GM23338 (cell line): Measurements from ENCODE around the gene GOLGB1. TPM values are rescaled to one million over a fixed set of nuclear protein-coding genes. Genes with fewer than 3 reads are reported as not detected.

ENCODE experiments used
- ATAC-seq: fragments of 200-7000 bp; cut with Tn5 transposase; 3 replicates; pipeline ENCODE4 v1.9.1; 2020
- DNase-seq: peaks from one replicate; pipeline ENCODE4 v3.0.0-alpha.2; 2015; ENCODE audit warnings: low spot score
- H2AFZ ChIP-seq: fragments of 200-600 bp; sonication (generic); 2 replicates; pipeline ENCODE4 v1.8.0; 2016; ENCODE audit warnings: antibody characterized with exemption, mild to moderate bottlenecking, moderate library complexity
- H3F3A ChIP-seq: fragments of 200-600 bp; sonication (generic); replicated peaks from 2 replicates; pipeline ENCODE4 v1.8.0; 2017; ENCODE audit warnings: antibody characterized with exemption, mixed run types, low read depth
- H3K27ac ChIP-seq: fragments of 200-600 bp; sonication (generic); 2 replicates; pipeline ENCODE4 v1.6.1; 2016; ENCODE audit warnings: low read depth
- H3K27me3 ChIP-seq: fragments of 200-600 bp; sonication (generic); 2 replicates; pipeline ENCODE4 v1.8.0; 2016; ENCODE audit warnings: mild to moderate bottlenecking, mixed run types, moderate library complexity; ENCODE audit not compliant: insufficient read depth
- H3K36me3 ChIP-seq: fragments of 200-600 bp; sonication (generic); 2 replicates; pipeline ENCODE4 v1.8.0; 2016; ENCODE audit warnings: mild to moderate bottlenecking; ENCODE audit not compliant: insufficient read depth
- H3K4me1 ChIP-seq: fragments of 200-600 bp; sonication (generic); 2 replicates; pipeline ENCODE4 v1.8.0; 2016; ENCODE audit warnings: mild to moderate bottlenecking, moderate library complexity; ENCODE audit not compliant: insufficient read depth
- H3K4me2 ChIP-seq: fragments of 200-600 bp; sonication (generic); 2 replicates; pipeline ENCODE4 v1.7.1; 2017; ENCODE audit warnings: mixed run types
- H3K4me3 ChIP-seq: fragments of 200-600 bp; sonication (generic); 2 replicates; pipeline ENCODE4 v1.6.1; 2016; ENCODE audit warnings: mixed run types
- H3K79me2 ChIP-seq: fragments of 200-600 bp; sonication (generic); replicated peaks from 2 replicates; pipeline ENCODE4 v1.8.0; 2017; ENCODE audit warnings: mild to moderate bottlenecking; ENCODE audit not compliant: insufficient read depth
- H3K9me2 ChIP-seq: fragments of 200-600 bp; sonication (generic); 2 replicates; pipeline ENCODE4 v1.8.0; 2017; ENCODE audit not compliant: insufficient read depth
- H4K20me1 ChIP-seq: fragments of 200-600 bp; sonication (generic); replicated peaks from 2 replicates; pipeline ENCODE4 v1.8.0; 2017; ENCODE audit warnings: mild to moderate bottlenecking; ENCODE audit not compliant: insufficient read depth
- H3K27ac Mint-ChIP-seq: 2 replicates; pipeline ENCODE4 v1.8.0; 2020; ENCODE audit warnings: inconsistent platforms, mild to moderate bottlenecking, moderate library complexity, mixed read lengths
- H3K27me3 Mint-ChIP-seq: 3 replicates; pipeline ENCODE4 v1.8.0; 2022; ENCODE audit warnings: low read depth, mild to moderate bottlenecking, moderate library complexity, mixed read lengths, inconsistent platforms; ENCODE audit not compliant: insufficient read depth, poor library complexity
- H3K36me3 Mint-ChIP-seq: 3 replicates; pipeline ENCODE4 v1.8.0; 2021; ENCODE audit warnings: low read depth, mild to moderate bottlenecking, inconsistent platforms, moderate library complexity, mixed read lengths
- H3K4me1 Mint-ChIP-seq: 3 replicates; pipeline ENCODE4 v1.8.0; 2020; ENCODE audit warnings: mild to moderate bottlenecking, inconsistent platforms, mixed read lengths
- H3K4me3 Mint-ChIP-seq: 3 replicates; pipeline ENCODE4 v1.8.0; 2021; ENCODE audit warnings: moderate library complexity, mild to moderate bottlenecking, inconsistent platforms, mixed read lengths
- H3K9me3 Mint-ChIP-seq: 3 replicates; pipeline ENCODE4 v1.8.0; 2020; ENCODE audit warnings: moderate library complexity, mild to moderate bottlenecking, inconsistent platforms, mixed read lengths
- CREB1 ChIP-seq: fragments of 250-450 bp; sonication (Bioruptor Pico); IDR thresholded peaks from 2 replicates; pipeline ENCODE4 v1.5.0; 2020; ENCODE audit warnings: low read depth, mild to moderate bottlenecking, moderate library complexity
- EZH2phosphoT487 ChIP-seq: fragments of 200-600 bp; sonication (generic); IDR thresholded peaks from one replicate; pipeline ENCODE4 v1.8.1; 2018; ENCODE audit warnings: antibody characterized with exemption; ENCODE audit not compliant: unreplicated experiment
- JUNB ChIP-seq: IDR thresholded peaks from one replicate; pipeline ENCODE4 v1.6.1; 2016; ENCODE audit warnings: antibody characterized with exemption; ENCODE audit not compliant: unreplicated experiment
- NANOG ChIP-seq: IDR thresholded peaks from 2 replicates; pipeline ENCODE4 v1.6.1; 2016; ENCODE audit warnings: antibody characterized with exemption, borderline replicate concordance
- POLR2AphosphoS5 ChIP-seq: IDR thresholded peaks from 2 replicates; pipeline ENCODE4 v1.6.1; 2016; ENCODE audit warnings: antibody characterized with exemption, low read depth
- STAT1 ChIP-seq: IDR thresholded peaks from one replicate; pipeline ENCODE4 v1.6.1; 2016; ENCODE audit warnings: antibody characterized with exemption; ENCODE audit not compliant: unreplicated experiment
- ZNF114 ChIP-seq: fragments of 250-450 bp; sonication (Bioruptor Pico); IDR thresholded peaks from 2 replicates; pipeline ENCODE4 v1.5.0; 2020; ENCODE audit warnings: mild to moderate bottlenecking, moderate library complexity
- ZNF331 ChIP-seq: fragments of 250-450 bp; sonication (Bioruptor Pico); IDR thresholded peaks from 2 replicates; pipeline ENCODE4 v1.5.0; 2020; ENCODE audit warnings: low read depth, mild to moderate bottlenecking, moderate library complexity
- polyA plus RNA-seq: library from polyadenylated mRNA; unstranded; fragments of >200 nt; fragmentation: Nextera tagmentation; extraction: Ambion mirVana; gene quantifications from 2 replicates; pipeline ENCODE4 v1.2.1, GENCODE V29; 2016
- total RNA-seq: library from RNA; depleted of rRNA; stranded (reverse); fragments of >200 nt; shearing (Covaris generic); gene quantifications from 2 replicates; pipeline ENCODE4 v1.2.3, GENCODE V29; 2014
- TF ChIP-seq, protein P1 (sequence below): IDR thresholded peaks from one replicate; pipeline ENCODE4 v1.6.1; 2018; ENCODE audit warnings: antibody characterized with exemption; ENCODE audit not compliant: unreplicated experiment
- TF ChIP-seq, protein P2 (sequence below): fragments of 250-450 bp; sonication (Bioruptor Pico); IDR thresholded peaks from 2 replicates; pipeline ENCODE4 v1.5.0; 2020; ENCODE audit warnings: mild to moderate bottlenecking, moderate library complexity

Gene GOLGB1
- total and polyA plus RNA-seq, 2 experiments from 2014 or later = 34.5 to 56.8 TPM

DNA sequence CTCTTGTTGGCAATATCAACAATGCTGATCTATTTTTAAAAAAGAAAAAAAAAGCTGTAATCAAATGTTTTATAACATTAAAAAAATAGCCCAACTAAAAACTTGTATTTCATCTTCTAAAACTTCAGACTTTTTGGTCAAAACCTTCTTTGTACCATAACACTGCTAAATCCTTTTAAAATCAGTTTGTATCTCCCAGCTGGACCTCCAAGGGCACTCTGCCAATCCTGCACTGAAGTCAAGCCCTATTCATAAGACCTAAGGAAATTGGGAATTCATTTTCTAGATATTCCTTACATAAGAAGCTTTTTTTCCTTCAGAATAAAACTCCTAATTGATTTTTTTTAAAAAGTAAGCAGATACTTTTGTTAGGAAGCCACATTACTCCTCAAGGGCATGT lies 50.6 kb downstream of the GOLGB1 start:
- Histone ChIP-seq H3K4me1 (no peaks in the 10 kb centered on the region), H4K20me1 (no peaks in the 10 kb centered on the region), H3K9me2 (no peaks in the 10 kb centered on the region), H3K4me3 (no peak overlapping the region), H3F3A (no peaks in the 10 kb centered on the region), H3K27ac (no peak overlapping the region), H3K36me3 (no peaks in the 10 kb centered on the region; the same call in 1 of the 2 replicates), H3K79me2 (no peaks in the 10 kb centered on the region), H3K27me3 (no peaks in the 10 kb centered on the region), H3K4me2 (no peak overlapping the region), H2AFZ (no peak overlapping the region)
- H3K4me1 Mint-ChIP-seq = no peaks in the 10 kb centered on the region
- no peaks in the 10 kb centered on the region; the same call in 2 of the 3 replicates for H3K9me3 Mint-ChIP-seq
- no peak for ATAC-seq
- no peak overlapping the region for H3K27ac Mint-ChIP-seq
- H3K27me3 Mint-ChIP-seq = no peaks in the 10 kb centered on the region
- H3K36me3 Mint-ChIP-seq = peaks cover 22% of the 10 kb centered on the region
- H3K4me3 Mint-ChIP-seq = no peak overlapping the region
- no peak for TF ChIP-seq STAT1
- TF ChIP-seq, protein P1, sequence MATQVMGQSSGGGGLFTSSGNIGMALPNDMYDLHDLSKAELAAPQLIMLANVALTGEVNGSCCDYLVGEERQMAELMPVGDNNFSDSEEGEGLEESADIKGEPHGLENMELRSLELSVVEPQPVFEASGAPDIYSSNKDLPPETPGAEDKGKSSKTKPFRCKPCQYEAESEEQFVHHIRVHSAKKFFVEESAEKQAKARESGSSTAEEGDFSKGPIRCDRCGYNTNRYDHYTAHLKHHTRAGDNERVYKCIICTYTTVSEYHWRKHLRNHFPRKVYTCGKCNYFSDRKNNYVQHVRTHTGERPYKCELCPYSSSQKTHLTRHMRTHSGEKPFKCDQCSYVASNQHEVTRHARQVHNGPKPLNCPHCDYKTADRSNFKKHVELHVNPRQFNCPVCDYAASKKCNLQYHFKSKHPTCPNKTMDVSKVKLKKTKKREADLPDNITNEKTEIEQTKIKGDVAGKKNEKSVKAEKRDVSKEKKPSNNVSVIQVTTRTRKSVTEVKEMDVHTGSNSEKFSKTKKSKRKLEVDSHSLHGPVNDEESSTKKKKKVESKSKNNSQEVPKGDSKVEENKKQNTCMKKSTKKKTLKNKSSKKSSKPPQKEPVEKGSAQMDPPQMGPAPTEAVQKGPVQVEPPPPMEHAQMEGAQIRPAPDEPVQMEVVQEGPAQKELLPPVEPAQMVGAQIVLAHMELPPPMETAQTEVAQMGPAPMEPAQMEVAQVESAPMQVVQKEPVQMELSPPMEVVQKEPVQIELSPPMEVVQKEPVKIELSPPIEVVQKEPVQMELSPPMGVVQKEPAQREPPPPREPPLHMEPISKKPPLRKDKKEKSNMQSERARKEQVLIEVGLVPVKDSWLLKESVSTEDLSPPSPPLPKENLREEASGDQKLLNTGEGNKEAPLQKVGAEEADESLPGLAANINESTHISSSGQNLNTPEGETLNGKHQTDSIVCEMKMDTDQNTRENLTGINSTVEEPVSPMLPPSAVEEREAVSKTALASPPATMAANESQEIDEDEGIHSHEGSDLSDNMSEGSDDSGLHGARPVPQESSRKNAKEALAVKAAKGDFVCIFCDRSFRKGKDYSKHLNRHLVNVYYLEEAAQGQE = no peak
- TF ChIP-seq POLR2AphosphoS5 = no peak
- no peak for TF ChIP-seq NANOG
- TF ChIP-seq, protein P2, sequence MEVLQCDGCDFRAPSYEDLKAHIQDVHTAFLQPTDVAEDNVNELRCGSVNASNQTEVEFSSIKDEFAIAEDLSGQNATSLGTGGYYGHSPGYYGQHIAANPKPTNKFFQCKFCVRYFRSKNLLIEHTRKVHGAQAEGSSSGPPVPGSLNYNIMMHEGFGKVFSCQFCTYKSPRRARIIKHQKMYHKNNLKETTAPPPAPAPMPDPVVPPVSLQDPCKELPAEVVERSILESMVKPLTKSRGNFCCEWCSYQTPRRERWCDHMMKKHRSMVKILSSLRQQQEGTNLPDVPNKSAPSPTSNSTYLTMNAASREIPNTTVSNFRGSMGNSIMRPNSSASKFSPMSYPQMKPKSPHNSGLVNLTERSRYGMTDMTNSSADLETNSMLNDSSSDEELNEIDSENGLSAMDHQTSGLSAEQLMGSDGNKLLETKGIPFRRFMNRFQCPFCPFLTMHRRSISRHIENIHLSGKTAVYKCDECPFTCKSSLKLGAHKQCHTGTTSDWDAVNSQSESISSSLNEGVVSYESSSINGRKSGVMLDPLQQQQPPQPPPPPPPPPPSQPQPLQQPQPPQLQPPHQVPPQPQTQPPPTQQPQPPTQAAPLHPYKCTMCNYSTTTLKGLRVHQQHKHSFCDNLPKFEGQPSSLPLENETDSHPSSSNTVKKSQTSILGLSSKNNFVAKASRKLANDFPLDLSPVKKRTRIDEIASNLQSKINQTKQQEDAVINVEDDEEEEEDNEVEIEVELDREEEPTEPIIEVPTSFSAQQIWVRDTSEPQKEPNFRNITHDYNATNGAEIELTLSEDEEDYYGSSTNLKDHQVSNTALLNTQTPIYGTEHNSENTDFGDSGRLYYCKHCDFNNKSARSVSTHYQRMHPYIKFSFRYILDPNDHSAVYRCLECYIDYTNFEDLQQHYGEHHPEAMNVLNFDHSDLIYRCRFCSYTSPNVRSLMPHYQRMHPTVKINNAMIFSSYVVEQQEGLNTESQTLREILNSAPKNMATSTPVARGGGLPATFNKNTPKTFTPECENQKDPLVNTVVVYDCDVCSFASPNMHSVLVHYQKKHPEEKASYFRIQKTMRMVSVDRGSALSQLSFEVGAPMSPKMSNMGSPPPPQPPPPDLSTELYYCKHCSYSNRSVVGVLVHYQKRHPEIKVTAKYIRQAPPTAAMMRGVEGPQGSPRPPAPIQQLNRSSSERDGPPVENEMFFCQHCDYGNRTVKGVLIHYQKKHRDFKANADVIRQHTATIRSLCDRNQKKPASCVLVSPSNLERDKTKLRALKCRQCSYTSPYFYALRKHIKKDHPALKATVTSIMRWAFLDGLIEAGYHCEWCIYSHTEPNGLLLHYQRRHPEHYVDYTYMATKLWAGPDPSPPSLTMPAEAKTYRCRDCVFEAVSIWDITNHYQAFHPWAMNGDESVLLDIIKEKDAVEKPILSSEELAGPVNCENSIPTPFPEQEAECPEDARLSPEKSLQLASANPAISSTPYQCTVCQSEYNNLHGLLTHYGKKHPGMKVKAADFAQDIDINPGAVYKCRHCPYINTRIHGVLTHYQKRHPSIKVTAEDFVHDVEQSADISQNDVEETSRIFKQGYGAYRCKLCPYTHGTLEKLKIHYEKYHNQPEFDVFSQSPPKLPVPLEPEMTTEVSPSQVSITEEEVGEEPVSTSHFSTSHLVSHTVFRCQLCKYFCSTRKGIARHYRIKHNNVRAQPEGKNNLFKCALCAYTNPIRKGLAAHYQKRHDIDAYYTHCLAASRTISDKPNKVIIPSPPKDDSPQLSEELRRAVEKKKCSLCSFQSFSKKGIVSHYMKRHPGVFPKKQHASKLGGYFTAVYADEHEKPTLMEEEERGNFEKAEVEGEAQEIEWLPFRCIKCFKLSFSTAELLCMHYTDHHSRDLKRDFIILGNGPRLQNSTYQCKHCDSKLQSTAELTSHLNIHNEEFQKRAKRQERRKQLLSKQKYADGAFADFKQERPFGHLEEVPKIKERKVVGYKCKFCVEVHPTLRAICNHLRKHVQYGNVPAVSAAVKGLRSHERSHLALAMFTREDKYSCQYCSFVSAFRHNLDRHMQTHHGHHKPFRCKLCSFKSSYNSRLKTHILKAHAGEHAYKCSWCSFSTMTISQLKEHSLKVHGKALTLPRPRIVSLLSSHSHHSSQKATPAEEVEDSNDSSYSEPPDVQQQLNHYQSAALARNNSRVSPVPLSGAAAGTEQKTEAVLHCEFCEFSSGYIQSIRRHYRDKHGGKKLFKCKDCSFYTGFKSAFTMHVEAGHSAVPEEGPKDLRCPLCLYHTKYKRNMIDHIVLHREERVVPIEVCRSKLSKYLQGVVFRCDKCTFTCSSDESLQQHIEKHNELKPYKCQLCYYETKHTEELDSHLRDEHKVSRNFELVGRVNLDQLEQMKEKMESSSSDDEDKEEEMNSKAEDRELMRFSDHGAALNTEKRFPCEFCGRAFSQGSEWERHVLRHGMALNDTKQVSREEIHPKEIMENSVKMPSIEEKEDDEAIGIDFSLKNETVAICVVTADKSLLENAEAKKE (CRISPR knock-in tag) = no peak
- no peak for TF ChIP-seq ZNF331
- TF ChIP-seq JUNB = no peak
- TF ChIP-seq ZNF114 (CRISPR knock-in tag) = no peak
- no peak for TF ChIP-seq CREB1 (CRISPR knock-in tag)
- TF ChIP-seq EZH2phosphoT487 = no peak
- no peak for DNase-seq
